Measurements from ENCODE around the gene CNOT6L. TPM values are rescaled to one million over a fixed set of nuclear protein-coding genes. Genes with fewer than 3 reads are reported as not detected.
"Not testable (repeated sequence)": the region's sequence is repeated elsewhere in the genome, so short reads cannot be mapped to it uniquely, and the experiment has no call there.

The CNOT6L gene
- total RNA-seq, 1 donor from 2014 or later = 27.2 TPM

DNA sequence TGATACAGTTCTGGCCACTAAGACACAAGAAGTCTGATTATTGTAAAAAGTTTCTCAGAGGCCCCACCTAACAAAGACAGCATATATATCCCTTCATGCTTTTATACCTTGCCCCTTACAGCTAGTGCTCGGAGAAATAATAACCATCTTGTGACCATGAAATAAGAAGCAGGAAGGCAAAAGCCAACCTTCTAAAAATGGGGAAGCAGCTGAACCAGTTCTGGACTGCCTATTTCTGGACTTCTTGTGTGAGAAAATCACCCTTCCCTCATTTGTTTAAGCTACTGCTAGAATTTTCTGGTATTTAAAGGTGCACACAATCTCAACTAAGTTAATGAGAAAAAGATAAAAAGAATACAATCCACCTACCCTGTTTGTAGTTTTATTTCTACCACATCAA is 87.5 kb downstream of the CNOT6L start:
- intact Hi-C loops (cut with DNase I) = loop anchor here (10.0 kb wide), 2 partner anchors 63 to 133 kb away; partner anchors contain the start of gene MRPL1
- DNase-seq (ENCODE audit: low spot score) = no peak

- no peak for DNase-seq (ENCODE audit: low spot score)
- intact Hi-C loops (cut with DNase I) = no loop called here
These were observed 90.7 kb downstream of the CNOT6L start for GRCh38 chr4:77728420-77728819.

DNA sequence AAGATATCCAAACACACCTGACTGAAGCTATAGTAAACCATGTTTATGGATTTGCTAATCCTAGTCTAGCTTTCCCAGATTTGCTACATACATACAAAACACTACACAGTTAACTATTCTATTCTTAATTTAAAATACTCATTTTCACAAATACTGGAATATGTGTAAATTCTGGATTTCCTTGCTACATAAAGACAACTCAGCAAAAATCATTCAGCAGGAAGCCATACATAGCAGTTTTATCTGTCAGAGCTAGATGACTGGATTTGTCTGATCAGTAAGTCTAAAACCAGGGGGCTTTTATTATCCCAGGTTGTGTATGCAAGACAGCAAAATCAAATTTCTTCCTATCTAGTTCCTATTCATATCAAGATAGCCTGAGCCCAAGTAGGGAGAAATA is 98.1 kb downstream of the CNOT6L start:
- no peak for DNase-seq (ENCODE audit: low spot score)
- intact Hi-C loops (cut with DNase I) = no loop called here

- DNase-seq (ENCODE audit: low spot score); intact Hi-C loops (cut with DNase I): not testable (repeated sequence)
These were observed 100.7 kb downstream of the CNOT6L start for GRCh38 chr4:77718500-77718899.

GRCh38 chr4:77715414-77716290 is 103.5 kb downstream of the CNOT6L start:
- intact Hi-C loops (cut with DNase I) = no loop called here
- no peak for DNase-seq (ENCODE audit: low spot score)

- intact Hi-C loops (cut with DNase I) = no loop called here
- no peak for DNase-seq (ENCODE audit: low spot score)
These were observed 104.7 kb downstream of the CNOT6L start for GRCh38 chr4:77714514-77714913.

GRCh38 chr4:77713884-77714283 is 105.3 kb downstream of the CNOT6L start:
- no peak for DNase-seq (ENCODE audit: low spot score)
- intact Hi-C loops (cut with DNase I) = no loop called here

DNA sequence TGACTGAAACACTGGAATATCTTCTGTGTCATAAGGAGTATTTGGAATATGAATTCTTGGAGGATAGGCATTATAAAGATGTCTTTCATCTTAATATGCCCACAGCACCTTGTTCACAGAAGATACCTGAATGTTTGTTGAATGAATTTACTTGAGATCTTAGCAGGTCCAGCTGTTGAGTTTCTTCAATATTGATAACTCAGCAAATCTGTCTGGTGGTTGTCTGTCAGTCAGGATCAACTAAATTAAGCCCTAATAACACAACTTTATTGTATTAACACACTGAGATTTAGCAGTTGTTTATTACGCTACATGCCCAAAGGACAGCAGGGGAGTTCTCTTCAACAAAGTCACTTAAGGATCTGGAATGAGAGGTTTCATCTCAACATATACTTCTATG is 106.5 kb downstream of the CNOT6L start:
- DNase-seq (ENCODE audit: low spot score) = no peak
- intact Hi-C loops (cut with DNase I) = no loop called here

DNA sequence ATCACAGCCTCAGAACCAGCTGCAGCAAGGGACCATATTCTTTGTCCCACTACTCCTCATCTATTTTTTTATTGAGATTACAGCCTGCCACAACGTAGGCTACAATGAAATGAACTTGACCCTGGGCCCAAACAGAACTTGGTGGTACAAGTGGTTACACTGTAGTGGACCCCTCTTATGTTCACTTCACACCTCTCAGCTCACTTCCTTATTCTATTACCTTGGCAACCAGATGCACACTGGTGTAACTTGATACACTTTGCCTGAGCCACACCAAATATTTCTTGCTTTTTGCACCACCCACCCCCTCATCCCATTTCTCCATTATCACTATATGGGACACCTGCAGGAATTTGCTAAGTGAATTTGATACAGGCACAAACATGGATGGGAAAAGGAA is 107.7 kb downstream of the CNOT6L start:
- intact Hi-C loops (cut with DNase I) = no loop called here

GRCh38 chr4:77710684-77711083 is 108.5 kb downstream of the CNOT6L start:
- intact Hi-C loops (cut with DNase I) = no loop called here

More for the DNA sequence above, 107.7 kb downstream of the CNOT6L start:
- DNase-seq (ENCODE audit: low spot score) = no peak

DNA sequence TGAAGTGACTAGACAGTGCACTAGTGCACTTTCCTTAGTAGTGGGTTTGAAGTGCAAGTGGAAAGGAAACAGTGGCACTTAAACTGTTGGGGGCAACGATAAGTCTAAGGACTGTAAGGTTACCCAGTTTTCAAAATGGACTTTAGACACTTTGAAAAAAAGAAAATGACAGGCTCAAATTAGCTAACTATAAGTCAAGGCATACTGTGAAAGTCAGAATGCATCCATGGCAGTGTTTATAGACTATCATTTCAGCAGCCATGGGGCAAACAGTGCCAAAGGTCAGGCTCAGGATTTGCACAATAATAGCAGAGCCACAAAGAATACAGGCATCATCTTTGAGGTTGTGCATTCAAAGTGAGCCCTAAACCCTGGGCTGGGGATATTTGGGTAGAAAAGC is 109.1 kb downstream of the CNOT6L start:
- intact Hi-C loops (cut with DNase I) = no loop called here
- no peak for DNase-seq (ENCODE audit: low spot score)

More at GRCh38 chr4:77710684-77711083, 108.5 kb downstream of the CNOT6L start:
- no peak for DNase-seq (ENCODE audit: low spot score)

GRCh38 chr4:77706717-77707116 is 112.5 kb downstream of the CNOT6L start:
- DNase-seq (ENCODE audit: low spot score) = no peak
- intact Hi-C loops (cut with DNase I) = no loop called here

- intact Hi-C loops (cut with DNase I) = no loop called here
- DNase-seq (ENCODE audit: low spot score) = no peak
These were observed 115.5 kb downstream of the CNOT6L start for GRCh38 chr4:77703666-77704065.

DNA sequence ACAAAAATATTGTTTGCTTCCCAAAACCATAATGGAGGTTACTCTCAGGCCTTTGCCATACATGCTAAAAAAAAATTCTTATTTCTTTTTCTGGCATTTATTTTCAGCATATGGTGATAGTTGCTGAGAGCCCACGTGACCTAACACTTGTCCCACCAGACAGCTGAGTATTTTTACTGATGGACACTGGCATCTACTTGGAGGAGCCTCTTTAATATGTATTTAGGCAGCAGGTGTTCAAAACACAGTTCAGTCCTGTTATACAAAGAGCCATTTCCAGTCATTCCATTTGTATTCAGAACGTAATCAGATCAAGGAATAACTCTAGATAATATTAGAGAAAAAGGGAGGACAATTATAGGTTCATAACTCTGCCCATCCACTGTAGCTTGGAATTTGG is 118.0 kb downstream of the CNOT6L start:
- no peak for DNase-seq (ENCODE audit: low spot score)
- intact Hi-C loops (cut with DNase I) = no loop called here

GRCh38 chr4:77699731-77700210 is 119.4 kb downstream of the CNOT6L start:
- DNase-seq (ENCODE audit: low spot score) = no peak
- intact Hi-C loops (cut with DNase I) = no loop called here

DNA sequence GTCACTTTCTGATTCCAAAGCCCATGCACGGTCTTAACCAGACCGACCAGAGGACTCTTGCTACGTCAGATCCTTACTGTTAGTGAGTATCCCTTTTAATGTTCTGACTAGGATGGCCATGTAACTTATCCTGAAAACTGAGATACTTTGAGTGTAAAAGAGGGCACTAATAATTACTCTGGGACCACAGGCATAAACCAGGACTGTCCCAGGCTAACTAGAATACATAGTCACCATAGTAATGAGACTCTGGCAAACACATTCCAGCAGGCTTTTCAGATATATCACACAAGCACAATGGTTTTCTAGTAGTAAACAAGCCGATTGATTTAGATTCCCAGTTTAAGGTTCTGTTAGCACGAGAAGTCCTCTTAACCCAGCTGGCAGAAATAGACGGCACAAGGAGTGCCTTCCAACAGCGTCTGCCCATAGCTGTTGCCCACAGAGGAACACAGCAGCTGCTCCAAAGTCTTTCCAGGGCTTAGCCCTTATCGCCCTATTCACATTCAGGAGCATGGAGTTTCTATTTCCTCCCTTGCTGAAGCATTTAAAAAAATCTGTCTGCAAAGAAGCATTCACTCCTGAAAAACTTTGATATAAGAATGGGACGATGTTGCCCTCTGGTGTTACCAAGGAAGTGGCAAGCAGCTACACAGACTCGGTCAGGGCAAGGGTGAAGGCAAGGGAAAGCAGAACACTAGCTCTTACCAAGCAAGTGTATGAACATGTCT is 121.1 kb downstream of the CNOT6L start:
- no peak for DNase-seq (ENCODE audit: low spot score)
- intact Hi-C loops (cut with DNase I) = no loop called here

DNA sequence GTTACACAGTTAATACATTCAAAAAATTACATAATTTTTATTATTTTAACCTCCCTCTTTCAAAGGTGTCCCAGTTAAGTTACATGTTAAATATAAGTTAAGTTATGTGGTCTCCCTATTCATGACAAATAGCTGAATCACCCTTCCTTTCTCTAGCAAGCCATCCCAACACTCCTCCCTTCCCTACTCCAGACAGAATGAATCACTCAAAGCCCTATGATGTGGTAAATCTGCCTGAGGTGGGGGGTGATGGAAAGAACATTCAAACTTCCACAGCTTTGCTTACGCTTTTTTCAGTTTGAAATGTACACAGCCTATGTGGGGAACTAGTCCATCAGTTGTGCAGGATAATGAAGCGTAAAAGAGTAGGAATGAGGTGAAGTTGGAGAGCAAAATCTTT is 123.4 kb downstream of the CNOT6L start:
- intact Hi-C loops (cut with DNase I) = no loop called here

GRCh38 chr4:77692847-77693432 is 126.2 kb downstream of the CNOT6L start:
- DNase-seq (ENCODE audit: low spot score) = no peak
- intact Hi-C loops (cut with DNase I) = no loop called here

More for the DNA sequence above, 123.4 kb downstream of the CNOT6L start:
- no peak for DNase-seq (ENCODE audit: low spot score)

DNA sequence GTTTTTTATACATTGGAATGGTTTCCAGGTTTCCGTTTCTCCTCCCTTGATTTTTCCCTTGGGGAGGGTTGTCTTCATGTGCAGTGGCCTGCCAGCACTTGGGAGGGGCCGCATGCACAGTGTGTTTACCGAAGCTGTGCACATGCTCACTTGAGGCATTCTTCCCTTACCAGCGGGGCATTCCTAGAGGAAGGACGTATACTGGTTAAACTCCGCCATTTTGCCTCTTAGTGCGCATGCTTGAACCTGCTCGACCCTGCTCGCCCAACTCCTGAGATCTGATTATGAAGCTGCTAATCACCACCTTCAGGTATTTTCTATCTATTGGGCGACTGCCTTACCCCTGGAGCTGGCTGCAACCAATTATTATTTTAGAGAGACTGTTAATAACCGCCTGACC is 137.4 kb downstream of the CNOT6L start:
- intact Hi-C loops (cut with DNase I) = no loop called here
- no peak for DNase-seq (ENCODE audit: low spot score)

GRCh38 chr4:77676842-77677241 is 142.3 kb downstream of the CNOT6L start:
- intact Hi-C loops (cut with DNase I) = no loop called here
- no peak for DNase-seq (ENCODE audit: low spot score)
